NCI-H82 (cell line): ENCODE results near the gene RYR2.

Experiments used
- DNase-seq: peaks from one replicate; lab custom pipeline; 2025; lab: John Stamatoyannopoulos, UW

RYR2 gene

DNA sequence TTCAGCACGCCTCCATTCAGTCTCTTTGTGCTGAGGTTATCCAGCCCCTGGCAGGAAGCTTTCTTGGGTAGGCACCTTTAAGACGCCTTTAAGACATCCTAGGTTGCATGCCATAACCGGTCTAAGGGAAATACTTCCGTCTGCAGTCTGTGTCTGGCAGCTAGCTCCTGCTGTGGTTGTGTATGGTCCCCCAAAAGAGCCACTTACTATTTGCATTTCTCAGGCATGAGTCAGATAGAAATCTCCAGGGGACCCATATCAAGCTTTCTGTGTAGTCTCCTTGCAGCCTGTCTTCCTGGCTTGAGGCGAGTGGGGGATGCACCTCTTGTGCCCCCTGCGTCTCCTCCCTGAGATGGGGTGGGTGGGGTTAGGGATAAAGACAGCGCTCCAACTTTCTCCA lies 10.0 kb upstream of the RYR2 start:
- DNase-seq: no peak

DNA sequence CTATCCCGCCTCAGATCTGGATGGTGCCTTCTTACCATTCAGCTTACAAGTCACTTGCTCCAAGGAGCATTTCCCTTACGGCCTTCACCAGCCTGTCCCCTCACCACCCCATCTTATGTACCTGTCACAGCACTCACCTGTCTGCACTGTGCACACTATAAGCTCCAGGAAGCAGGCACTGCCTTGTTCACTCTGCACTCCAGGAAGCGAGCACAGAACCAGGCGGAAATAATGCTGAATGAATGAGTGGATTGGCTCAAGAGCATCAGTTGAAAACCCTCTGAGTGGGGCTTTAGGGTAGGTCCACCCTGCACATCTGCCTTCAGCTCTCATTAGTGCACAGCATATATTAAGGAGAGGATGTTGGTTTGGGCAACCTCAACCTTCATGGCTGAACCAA lies 8.9 kb upstream of the RYR2 start:
- DNase-seq: no peak

DNA sequence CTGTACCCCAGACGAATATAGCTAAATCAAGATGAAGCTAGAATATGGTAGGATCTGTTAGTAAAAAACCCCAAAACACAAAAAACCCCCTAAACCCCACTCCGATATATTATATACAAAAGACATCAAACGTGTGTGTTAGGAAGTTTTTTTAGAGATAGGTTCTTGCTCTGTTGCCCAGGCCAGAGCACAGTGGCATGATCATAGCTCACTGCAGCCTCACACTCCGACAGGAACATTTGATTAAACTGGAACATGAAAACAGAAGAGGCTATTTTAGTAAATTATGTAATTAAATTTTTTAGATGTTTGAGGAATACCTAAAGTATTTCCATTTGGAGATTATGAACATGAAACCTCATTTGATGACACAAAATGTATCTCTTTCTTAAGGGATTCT lies 8.2 kb upstream of the RYR2 start:
- DNase-seq: no peak

DNA sequence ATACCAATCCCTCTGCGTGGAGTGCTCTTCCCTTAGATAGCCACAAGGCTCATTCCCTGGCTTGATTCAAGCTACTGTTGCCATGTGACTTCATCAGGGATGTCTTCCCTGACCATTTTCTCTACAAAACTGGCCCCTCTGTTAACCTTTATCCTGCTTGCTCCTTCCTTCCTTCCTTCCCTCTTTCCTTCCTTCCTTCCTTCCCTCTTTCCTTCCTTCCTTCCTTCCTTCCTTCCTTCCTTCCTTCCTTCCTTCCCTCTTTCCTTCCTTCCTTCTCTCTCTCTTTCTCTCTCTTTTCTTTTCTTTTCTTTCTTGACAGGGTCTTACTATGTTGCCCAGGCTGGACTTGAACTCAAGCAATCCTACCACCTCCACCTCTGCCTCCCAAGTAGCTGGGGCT lies 6.2 kb upstream of the RYR2 start:
- no peak for DNase-seq

DNA sequence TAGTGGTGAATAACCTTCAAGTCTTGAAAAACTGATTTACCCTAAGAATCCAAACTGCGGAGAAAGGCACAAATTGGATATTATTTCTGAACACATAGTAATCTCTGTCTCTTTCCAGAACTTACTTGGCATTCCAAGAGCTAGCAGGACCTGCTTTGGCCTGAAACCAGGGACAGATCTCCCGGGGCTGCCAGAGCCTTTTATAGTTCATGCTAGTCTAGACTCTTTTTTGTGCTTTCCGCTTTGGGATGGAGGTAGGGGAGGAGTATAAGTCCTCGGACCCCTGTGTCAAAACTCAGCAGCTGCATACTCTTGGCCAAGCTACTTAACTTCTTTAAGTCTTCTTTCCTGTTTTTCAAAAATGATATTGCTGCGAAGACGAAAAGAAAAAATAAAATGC lies 3.8 kb upstream of the RYR2 start:
- DNase-seq: no peak

DNA sequence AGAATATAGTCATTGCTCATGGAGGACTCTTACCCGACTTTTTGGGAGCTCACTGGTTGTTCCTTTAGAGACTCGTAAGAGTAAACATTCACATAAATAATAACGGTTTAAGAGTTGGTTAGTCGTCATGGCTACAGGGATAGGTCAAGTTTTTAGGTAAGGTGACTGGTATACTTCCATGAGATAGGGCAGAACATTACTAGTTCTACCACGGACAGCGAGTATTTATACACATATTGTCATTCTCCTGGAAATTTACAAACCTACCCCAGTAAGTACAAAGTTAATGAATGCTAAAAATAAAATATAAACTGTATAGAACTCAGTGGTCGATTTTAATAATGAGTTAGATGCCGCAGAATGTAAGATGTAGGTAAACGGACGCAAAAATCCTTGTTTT lies 1.2 kb upstream of the RYR2 start:
- no peak for DNase-seq

DNA sequence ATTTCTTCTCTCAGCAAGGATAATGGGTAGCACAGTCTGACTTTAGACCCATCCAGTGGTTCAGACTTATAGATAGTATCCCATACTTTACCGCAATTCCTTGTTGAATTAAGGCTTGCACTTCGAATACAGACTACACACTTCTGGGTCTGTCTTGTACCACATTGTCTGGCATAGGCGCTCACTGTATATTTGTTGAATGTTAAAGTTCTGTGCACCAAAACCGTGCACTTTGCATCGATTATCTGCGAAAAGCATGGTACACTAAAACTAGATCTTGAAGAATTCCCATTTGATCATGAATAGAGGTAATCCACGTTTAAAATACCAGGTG lies 556 bp upstream of the RYR2 start:
- no peak for DNase-seq

DNA sequence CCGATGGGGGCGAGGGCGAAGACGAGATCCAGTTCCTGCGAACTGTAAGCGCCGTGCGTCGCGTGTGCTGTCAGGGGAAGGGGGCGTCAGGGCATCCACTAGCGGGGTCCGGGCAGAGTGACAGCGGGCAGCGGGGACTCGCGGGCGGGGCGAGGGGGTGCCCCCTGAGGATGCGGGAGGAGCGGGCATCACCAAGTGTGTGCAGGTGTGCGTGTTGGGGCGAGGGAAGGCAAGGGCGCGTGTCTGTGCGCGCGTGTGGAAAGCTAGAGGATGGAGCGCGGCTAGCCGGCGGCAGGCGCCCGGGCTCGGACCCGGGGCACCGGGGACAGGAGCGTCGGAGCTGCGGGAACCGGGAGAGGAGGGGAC lies 525 bp downstream of the RYR2 start:
- no peak for DNase-seq

DNA sequence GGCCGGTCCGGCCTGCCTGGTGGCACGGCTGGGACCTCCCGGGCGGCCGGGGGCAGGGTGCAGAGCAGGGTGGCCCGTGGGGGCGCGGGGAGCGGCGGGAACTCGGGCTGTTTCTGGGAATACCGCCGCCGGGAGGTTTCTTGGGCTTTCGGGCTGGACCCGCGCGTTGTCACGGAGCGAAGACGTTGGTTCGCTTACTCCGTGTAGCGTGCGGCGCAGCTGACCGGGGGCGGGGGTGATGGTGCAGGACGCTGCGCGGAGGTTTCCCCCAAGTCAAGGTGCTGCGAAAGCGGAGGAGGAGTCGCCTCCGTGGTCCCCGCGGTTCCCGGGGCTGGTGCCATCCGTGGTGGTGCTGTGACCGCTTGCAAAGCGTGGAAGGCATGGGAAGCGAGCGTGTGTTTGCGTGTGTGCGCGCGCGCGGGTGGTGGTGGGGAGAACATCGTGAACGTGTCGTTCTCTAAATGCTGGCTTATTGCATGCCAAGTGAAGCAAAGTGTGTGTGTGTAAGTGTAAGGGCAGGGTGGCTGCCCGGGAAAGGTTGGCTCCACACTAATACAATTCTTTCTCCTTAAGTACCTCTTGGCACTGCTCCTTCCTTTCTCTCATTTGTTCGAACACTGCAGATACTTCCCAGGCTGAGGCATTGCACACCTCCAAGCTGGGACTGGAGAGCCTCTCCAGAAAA lies 1.1 kb downstream of the RYR2 start:
- peak; percentile 28 for DNase-seq

DNA sequence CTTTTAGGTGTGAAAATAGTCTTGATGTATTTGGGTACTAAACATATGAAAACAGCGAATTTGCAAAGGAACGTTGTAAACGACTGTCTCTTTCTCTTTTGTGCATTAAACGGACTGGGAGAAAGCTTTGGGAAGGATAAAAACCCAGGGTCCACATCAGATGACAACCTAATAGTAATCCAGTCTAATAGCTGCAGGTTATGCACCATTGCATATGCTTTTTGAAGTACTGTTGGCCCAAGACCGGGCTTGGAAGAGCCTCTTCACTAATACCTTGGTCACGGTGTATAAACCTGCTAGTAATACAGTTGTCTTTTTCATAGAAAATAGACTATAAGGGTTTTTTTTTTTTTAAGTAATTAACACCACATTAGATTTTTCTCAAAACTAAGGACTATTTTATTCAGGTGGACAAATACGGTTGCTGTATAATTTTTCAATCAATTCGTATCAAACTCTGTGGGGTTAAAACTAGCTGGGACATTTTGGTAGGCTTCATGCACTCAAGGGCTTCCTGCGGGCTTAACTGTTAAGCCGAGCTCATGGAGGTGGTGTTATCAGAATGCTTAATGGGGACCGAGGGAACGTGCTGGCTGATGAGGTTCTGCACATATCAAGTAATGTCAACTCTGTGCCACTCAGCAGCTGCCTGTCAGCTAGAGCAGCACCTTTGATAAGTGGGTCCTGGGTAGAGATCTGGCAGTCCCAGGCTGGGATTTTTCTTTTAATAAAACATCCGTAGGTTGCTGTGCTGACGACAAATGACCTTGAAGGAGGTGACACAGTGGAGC lies 2.1 kb downstream of the RYR2 start:
- peak; percentile 60 for DNase-seq

DNA sequence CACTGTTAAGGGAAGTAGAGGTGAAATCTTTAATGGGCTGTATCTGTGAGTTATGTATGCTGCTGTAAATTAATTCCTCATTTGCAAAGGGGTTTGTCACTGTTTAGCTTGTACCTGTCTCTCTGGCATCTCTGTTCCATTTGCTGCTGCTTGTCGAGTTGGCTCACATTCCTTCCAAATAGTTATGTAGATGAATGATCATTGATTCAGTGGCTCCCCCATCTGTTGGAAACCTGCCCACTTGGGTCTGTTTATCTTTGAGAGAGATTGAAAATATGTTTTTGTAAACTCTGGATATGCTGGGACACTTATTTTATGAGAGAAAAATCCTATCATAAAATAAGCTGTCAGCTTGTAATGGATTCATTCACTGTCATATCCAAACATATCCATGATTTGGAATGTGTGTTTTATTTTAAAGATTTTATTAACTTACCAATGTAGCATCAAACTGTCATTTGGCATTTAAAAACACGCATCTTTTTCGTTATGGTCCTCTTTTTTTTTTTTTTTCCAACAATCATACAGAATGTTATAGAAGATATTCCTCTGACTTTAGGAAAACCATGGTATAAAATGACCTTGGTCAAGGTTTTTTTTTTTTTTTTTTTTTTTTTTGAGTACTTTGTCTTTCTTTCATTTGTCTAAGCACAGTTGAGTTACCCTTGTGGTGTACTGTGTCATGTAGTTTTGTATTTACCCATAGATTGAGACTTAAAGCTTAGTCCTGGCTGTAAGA lies 3.5 kb downstream of the RYR2 start:
- DNase-seq: peak; percentile 46

DNA sequence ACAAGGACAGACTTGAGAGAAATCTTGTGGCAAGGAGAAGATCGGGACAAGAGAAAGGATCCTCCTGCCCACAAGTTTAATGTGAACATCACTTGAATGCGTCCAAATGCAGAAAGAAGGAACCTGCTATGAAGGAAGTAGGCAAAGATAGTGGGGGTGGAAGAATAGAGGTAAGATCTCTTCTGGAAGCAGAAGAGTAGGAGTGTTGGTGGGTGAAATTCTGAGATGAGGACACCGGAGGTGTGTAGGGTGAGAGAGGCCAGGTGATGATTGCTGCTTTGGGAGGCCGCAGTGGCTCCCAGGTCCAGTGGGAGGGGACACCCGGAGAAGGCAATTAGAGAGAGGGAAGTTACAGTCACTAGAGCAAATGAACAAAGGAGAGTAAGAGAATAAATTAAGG lies 6.8 kb downstream of the RYR2 start:
- DNase-seq: no peak

DNA sequence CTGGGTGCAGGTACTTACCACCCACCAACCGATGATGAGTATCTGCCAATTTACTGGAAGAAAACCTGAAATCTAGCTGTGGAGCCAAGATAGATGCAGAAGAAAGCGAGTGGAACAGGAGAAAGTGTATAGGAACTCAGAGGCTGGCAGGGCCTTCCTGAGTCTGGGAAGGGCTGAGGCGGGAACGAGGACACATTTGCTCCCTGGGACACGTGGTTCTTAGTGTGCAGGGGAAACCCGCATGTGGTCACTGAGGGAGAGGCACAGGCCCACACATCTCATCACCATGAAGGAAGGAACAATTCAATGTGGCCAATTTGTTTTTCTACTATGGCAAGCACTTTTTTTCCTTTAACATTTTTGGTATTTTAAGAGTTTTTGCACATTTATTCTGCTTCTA lies 8.2 kb downstream of the RYR2 start:
- no peak for DNase-seq

DNA sequence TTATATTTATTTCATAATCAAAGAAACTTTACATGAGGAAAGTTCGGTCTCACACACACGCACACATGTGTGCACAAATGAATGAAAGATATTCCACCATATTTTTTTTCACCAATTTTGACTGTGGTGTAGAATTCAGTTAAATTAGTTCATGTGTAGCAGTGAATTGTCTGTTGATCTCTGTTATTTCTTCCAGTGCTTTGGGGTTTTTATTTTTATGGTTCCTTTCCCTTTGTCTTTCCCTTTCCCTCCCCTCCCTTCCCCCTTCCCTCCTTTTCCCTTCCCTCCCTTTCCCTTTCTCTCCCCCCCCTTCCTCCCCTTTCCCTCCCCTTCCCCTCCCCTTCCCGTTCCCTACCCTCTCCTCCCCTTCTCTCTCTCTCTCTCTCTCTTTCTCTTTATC lies 8.9 kb downstream of the RYR2 start:
- DNase-seq: no peak

DNA sequence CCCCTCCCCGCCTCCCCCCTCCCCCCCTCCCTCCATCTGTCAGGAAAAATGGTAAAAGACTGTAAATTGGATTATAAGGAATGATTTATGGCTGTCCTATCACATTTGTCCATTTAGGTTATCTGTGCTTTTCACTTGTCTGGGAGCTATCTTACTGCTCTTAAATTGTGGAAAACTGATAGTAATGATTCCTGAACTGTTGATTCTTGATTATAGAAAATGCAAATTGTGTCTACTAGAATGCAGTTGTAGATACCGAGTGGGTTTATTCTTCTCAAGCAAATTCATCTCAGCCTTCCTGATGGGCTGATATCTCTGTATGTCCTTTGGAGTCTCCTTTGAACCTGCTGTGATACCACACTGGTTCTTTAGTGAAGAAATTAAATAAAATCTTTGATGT lies 12.3 kb downstream of the RYR2 start:
- peak; percentile 94 for DNase-seq

DNA sequence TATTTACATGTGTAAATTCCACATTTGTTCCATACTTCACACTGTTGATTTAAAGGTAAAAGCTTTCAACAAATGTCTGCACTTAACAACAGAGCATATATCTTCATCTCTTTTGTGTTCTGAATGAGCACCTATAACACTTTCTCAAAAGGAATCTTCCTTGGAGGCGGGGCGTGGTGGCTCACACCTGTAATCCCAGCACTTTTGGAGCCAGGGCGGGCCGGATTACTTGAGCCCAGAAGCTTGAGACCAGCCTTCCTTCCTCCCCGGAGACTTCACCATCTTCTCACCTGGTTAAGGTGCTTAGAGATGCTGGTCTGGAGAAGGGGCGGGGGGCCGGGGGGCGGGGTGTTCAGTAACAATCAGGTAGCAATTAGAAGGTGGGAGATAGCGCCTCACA lies 16.5 kb downstream of the RYR2 start:
- DNase-seq: no peak

DNA sequence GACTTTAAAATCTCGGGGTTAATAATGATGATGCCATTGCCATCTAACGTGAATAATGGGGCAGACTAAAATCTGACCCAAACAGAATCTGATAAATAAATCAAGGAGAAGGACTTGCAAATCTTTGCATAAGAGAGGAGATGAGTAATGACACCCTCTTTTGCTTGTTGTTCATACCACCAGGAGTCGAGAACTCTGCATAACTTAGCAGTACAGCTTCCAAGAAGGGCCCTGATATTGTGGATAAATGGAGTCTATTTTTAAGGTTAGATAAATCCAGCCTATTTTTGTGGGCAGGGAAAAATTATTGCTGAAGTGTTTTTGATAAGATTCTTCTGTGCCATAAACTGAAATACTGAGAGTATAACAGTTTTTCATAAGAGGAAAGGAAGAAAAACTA lies 17.3 kb downstream of the RYR2 start:
- no peak for DNase-seq

DNA sequence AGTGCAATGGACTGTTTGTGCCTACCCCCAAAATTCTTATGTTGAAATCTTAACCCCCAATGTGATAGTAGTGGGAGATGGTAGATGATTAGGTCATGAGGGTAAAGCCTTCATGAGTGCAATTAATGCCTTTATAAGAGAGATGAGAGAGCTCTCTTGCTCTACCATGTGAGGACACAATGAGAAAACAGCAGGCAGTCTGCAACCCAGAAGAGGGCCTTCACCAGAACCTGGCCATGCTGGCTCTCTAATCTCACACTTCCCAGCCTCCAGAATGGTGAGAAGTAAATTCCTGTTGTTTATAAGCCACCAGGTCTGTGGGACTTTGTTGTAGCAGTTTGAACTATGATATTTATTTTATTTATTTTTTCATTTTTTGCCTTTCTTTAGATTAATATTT lies 21.0 kb downstream of the RYR2 start:
- no peak for DNase-seq

DNA sequence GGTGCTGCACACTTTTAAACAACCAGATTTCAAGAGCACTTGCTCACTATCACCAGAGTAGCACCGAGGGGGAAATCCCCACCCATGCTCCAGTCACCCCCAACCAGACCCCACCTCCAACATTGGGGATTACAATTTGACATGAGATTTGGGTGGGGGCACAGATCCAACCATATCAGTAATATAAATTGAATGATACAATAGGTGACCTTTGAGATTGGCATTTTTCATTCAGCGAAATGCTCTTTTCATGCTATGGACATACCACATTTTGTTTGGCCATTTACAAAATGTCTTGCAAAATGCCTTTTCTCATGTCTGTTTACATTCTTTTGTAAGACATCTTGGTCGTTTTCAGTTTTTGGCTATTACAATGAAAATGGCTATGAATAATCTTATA lies 23.9 kb downstream of the RYR2 start:
- no peak for DNase-seq

DNA sequence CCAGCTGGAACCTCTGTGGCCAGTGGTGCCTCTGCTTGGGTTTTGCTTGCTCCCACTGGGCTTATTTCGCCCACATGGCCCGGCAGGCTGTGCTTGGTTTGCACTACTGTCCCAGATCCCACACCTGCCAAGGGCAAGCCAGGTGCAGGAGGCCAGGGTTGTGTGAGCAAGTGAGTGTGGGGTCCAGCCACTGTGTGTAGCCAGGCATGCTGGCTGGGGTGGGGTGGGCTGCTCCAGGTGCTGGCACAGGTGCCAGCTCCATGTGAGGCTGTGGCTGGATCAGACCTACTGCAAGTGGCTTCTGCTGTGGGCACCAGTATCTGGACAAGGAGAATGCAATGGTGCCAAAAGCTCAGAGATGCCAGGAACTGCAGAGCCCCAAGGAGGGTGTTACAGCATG lies 28.5 kb downstream of the RYR2 start:
- DNase-seq: no peak

DNA sequence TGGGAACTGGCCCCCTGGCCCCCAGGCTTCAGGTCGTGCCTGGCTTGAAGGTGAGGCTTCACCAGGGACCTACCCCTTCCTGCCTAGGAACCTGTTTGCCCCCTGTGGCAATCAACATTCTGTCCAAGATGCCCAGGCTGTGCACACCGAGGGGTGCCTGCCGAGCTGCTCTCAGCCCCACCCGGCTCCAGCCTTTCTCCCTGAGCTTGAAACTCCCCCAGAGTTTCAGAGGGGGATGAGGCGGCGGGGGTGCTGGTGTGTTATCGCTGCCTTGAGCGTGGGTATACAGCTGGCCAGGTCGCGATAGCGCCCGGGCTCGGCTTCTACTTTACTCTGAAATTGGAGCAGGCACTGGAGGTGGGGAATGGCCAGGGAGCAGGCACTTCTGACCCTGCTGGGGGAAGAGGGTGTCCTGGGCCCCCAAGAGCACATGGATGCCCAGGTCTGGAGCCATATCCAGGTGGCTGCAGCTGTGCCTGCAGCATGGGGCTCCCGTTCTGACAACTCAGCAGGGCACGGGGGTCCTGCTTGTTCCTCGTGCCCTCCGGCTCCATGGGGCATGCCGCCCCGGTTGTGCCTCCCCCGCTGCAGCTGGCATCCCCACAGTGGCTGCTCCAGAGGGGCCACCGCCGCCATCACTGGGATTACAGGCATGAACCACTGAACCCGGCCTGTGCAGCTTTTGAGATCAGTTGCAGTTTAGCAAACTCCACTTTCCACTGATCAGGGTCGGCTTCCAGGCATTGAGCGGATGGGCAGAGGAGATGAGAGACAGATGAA lies 29.8 kb downstream of the RYR2 start:
- DNase-seq: no peak

DNA sequence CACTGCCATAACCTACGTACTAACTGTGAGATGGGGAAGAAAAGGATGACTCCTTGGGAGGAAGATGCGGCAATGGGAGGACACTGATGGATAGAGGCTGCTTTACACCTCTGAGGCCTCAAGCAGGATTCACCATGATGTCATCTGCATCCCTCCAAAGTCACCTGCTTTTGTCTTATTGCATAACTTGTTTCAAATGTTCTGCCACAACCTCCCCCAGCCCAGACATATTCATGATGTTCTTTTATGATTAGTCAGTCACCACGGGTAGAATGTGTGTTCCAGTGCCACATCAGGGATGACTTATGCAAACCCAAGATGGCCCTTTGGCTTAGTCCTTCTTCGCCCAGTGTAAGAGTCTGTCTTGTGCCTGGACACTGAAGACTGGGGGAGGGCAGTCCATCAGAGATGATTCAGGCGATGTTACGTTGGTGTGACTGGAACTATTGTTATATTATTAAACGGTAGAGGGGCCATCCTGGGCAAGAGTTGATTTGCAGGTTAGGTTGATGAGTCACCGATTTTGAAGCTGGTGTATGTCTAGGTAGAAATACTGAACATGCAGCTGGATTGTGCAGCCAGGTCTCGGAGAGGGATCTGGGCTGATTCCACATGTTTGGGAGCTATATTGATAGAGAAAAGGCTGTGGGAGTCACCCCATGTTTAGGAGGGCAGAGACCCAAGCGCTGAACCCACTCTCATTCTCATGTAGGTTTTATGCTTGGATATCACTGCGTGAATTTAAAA lies 32.6 kb downstream of the RYR2 start:
- DNase-seq: no peak
